Endothelial cell of umbilical vein (primary cell): Measurements from ENCODE around the gene GMCL2. TPM values are rescaled to one million over a fixed set of nuclear protein-coding genes. Genes with fewer than 3 reads are reported as not detected.

Experiments used
- Bru-seq: library from RNA; stranded (reverse); fragments of 400-500 nt; gene quantifications from one replicate; lab custom pipeline; 2021; lab: Mats Ljungman, UMichigan
- BruChase-seq, 2 experiments: library from RNA; stranded (reverse); fragments of 400-500 nt; gene quantifications; one replicate each; lab custom pipeline; 2021; lab: Mats Ljungman, UMichigan
- BruUV-seq: library from RNA; stranded (reverse); fragments of 400-500 nt; replicated peaks from 2 replicates; lab custom pipeline; 2021; lab: Mats Ljungman, UMichigan
- CTCF ChIA-PET: fragments of 300-600, 350-600 bp; sonication (Branson Sonifier 250); formaldehyde crosslinking; loops from one replicate; lab custom pipeline; 2021; ENCODE audit warnings: antibody characterized with exemption, inconsistent platforms; lab: Charles Lee
- POLR2A ChIA-PET: fragments of 300-600, 350-600 bp; sonication (Branson Sonifier 250); formaldehyde crosslinking; loops from one replicate; lab custom pipeline; 2021; ENCODE audit warnings: antibody characterized with exemption, inconsistent platforms; lab: Charles Lee
- DNase-seq: peaks from one replicate; pipeline ENCODE4 v3.0.0-alpha.2; 2011; ENCODE audit warnings: low read depth, low spot score
- FAIRE-seq: peaks from 2 replicates; lab custom pipeline; 2011; peaks lifted over from hg19 to GRCh38; lab: Jason Lieb, UNC
- H2AFZ ChIP-seq: 2 replicates; pipeline ENCODE4 v1.6.0; 2012; ENCODE audit warnings: low read depth, low read length, control low read depth, inconsistent platforms
- H3K27ac ChIP-seq: 2 replicates; pipeline ENCODE4 v1.5.1; 2011; ENCODE audit warnings: low read depth, mild to moderate bottlenecking, control low read depth, low read length, moderate library complexity; ENCODE audit not compliant: insufficient read depth
- H3K27me3 ChIP-seq, 2 experiments: 2 replicates each; pipeline versions ENCODE4 v1.6.0 to v1.6.1; 2011; ENCODE audit warnings: low read length in 2 of 2, mixed read lengths in 1 of 2; ENCODE audit not compliant: control insufficient read depth in 2 of 2, insufficient read depth in 2 of 2
- H3K36me3 ChIP-seq, 2 experiments: 2 replicates in 1 of 2; 3 replicates in 1 of 2; pipeline ENCODE4 v1.5.1; 2011; ENCODE audit warnings: low read length in 2 of 2, mild to moderate bottlenecking in 1 of 2, moderate library complexity in 1 of 2; ENCODE audit not compliant: control insufficient read depth in 2 of 2, insufficient read depth in 2 of 2; ENCODE audit errors: extremely low read depth in 1 of 2
- H3K4me1 ChIP-seq: 3 replicates; pipeline ENCODE4 v1.5.1; 2011; ENCODE audit warnings: mild to moderate bottlenecking, low read length; ENCODE audit not compliant: control insufficient read depth, insufficient read depth; ENCODE audit errors: extremely low read depth
- H3K4me2 ChIP-seq: 2 replicates; pipeline ENCODE4 v1.6.1; 2011; ENCODE audit warnings: low read length, control low read depth, mixed read lengths; ENCODE audit not compliant: insufficient read depth
- H3K4me3 ChIP-seq, 3 experiments: fragments of 200-600 bp in 1 of 3; sonication (generic), shearing (Covaris generic) in 1 of 3; replicated peaks in 1 of 3; 2 replicates each; pipeline ENCODE4 v1.5.1; 2011 to 2016; ENCODE audit warnings: control low read depth in 3 of 3, low read length in 3 of 3, mild to moderate bottlenecking in 2 of 3, inconsistent platforms in 1 of 3, low read depth in 1 of 3, moderate library complexity in 1 of 3; ENCODE audit not compliant: insufficient read depth in 1 of 3
- H3K79me2 ChIP-seq: 2 replicates; pipeline ENCODE4 v1.6.0; 2012; ENCODE audit warnings: low read length, inconsistent platforms; ENCODE audit not compliant: control insufficient read depth, insufficient read depth
- H3K9ac ChIP-seq: replicated peaks from 2 replicates; pipeline ENCODE3; 2011; ENCODE audit warnings: low read length, control low read depth; ENCODE audit not compliant: insufficient read depth; ENCODE audit errors: extremely low read depth
- H3K9me1 ChIP-seq: replicated peaks from 3 replicates; pipeline ENCODE4 v1.6.0; 2011; ENCODE audit warnings: mild to moderate bottlenecking, low read length; ENCODE audit not compliant: control insufficient read depth, insufficient read depth; ENCODE audit errors: extremely low read depth
- H3K9me3 ChIP-seq: replicated peaks from 2 replicates; pipeline ENCODE4 v1.5.1; 2012; ENCODE audit warnings: low read length, inconsistent platforms; ENCODE audit not compliant: control insufficient read depth, insufficient read depth
- H4K20me1 ChIP-seq: replicated peaks from 2 replicates; pipeline ENCODE3; 2011; ENCODE audit warnings: mild to moderate bottlenecking, low read length; ENCODE audit not compliant: control insufficient read depth, insufficient read depth; ENCODE audit errors: extremely low read depth
- EZH2 ChIP-seq: IDR thresholded peaks from 2 replicates; pipeline ENCODE4 v1.6.1; 2012; ENCODE audit warnings: borderline replicate concordance, low read depth, mild to moderate bottlenecking, moderate library complexity, low read length, inconsistent platforms; ENCODE audit not compliant: severe bottlenecking
- FOS ChIP-seq: IDR thresholded peaks from 2 replicates; pipeline ENCODE4 v1.6.1; 2011; ENCODE audit warnings: mild to moderate bottlenecking, low read length, moderate library complexity, borderline replicate concordance; ENCODE audit not compliant: insufficient read depth
- GATA2 ChIP-seq: IDR thresholded peaks from 2 replicates; pipeline ENCODE4 v1.7.0; 2011; ENCODE audit warnings: low read depth, mild to moderate bottlenecking, moderate library complexity, mixed read lengths, low read length; ENCODE audit not compliant: insufficient read length, insufficient read depth
- JUN ChIP-seq: IDR thresholded peaks from 2 replicates; pipeline ENCODE4 v1.6.1; 2011; ENCODE audit warnings: borderline replicate concordance, low read depth; ENCODE audit not compliant: insufficient read length, insufficient read depth
- MYC ChIP-seq: IDR thresholded peaks from one replicate; pipeline ENCODE4 v1.6.1; 2011; ENCODE audit warnings: mild to moderate bottlenecking, low read depth, low read length
- POLR2A ChIP-seq: IDR thresholded peaks from 2 replicates; pipeline ENCODE4 v1.6.1; 2012; ENCODE audit warnings: low read depth, mild to moderate bottlenecking, control low read depth, low read length
- POLR2AphosphoS5 ChIP-seq: IDR thresholded peaks from 2 replicates; pipeline ENCODE4 v1.6.1; 2012; ENCODE audit warnings: low read depth, mild to moderate bottlenecking, control low read depth, low read length, moderate library complexity; ENCODE audit not compliant: insufficient read depth
- dilution Hi-C: fragments of 300-500 bp; cut with MboI; formaldehyde crosslinking; loops from one replicate; pipeline ENCODE4 v1.15.0; 2019; ENCODE audit warnings: low sequenced_read_pairs; ENCODE audit not compliant: extremely low pct_ligation_motif_present
- intact Hi-C: fragments of 100-400 bp; cut with micrococcal nuclease; formaldehyde crosslinking; loops from one replicate; pipeline ENCODE4 v1.10.0; 2022
- long read RNA-seq: library from polyadenylated mRNA; stranded (forward); transcript quantifications from one replicate; pipeline ENCODE4 v2.0.0, GENCODE V29; 2021
- polyA minus RNA-seq, 3 experiments: library from RNA; depleted of rRNA, polyadenylated mRNA; stranded (reverse); fragments of >200 nt; gene quantifications; 1 replicate in 1 of 3; 2 replicates in 2 of 3; pipeline ENCODE4 v1.2.3, GENCODE V29; 2011
- polyA plus RNA-seq, 4 experiments: library from polyadenylated mRNA; depleted of rRNA in 3 of 4; stranded (reverse) in 3 of 4; unstranded in 1 of 4; fragments of >200 nt; gene quantifications; 2 replicates each; pipeline versions ENCODE4 v1.2.1 to v1.2.3, GENCODE V29; 2011 to 2012; ENCODE audit warnings: missing spikeins in 1 of 4
- total RNA-seq: library from RNA; stranded (reverse); gene quantifications from 2 replicates; pipeline ENCODE4 v1.2.3, GENCODE V29; 2021
- TF ChIP-seq, protein P1 (sequence below), 2 donors: IDR thresholded peaks; 1 replicate in 1 of 2; 2 replicates in 1 of 2; pipeline ENCODE4 v1.5.1; 2011; ENCODE audit warnings: low read length in 2 of 2, mild to moderate bottlenecking in 2 of 2, moderate library complexity in 2 of 2, control low read depth in 1 of 2, inconsistent platforms in 1 of 2, low read depth in 1 of 2; ENCODE audit not compliant: insufficient read depth in 1 of 2; ENCODE audit errors: extremely low read depth in 1 of 2
- TF ChIP-seq, protein P2 (sequence below): IDR thresholded peaks from 2 replicates; pipeline ENCODE4 v1.6.1; 2011; ENCODE audit not compliant: insufficient read depth, insufficient read length

Gene GMCL2, protein sequence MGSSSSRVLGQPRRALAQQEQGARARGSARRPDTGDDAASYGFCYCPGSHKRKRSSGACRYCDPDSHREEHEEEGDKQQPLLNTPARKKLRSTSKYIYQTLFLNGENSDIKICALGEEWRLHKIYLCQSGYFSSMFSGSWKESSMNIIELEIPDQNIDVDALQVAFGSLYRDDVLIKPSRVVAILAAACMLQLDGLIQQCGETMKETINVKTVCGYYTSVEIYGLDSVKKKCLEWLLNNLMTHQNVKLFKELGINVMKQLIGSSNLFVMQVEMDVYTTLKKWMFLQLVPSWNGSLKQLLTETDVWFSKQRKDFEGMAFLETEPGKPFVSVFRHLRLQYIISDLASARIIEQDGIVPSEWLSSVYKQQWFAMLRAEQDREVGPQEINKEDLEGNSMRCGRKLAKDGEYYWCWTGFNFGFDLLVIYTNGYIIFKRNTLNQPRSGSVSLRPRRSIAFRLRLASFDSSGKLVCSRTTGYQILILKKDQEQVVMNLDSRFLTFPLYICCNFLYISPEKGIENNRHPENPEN
- total RNA-seq (not detected in 2 replicates), polyA plus RNA-seq (not detected in 2 replicates), polyA minus RNA-seq (not detected in 2 replicates), Bru-seq, nascent RNA (not detected), BruChase-seq, experiment 1, labeled RNA remaining after a 6-hour chase (percentile 27 among the genes with signal in this experiment), BruChase-seq, experiment 2, labeled RNA remaining after a 2-hour chase (percentile 21 among the genes with signal in this experiment)
- polyA plus RNA-seq (2011; cell fraction: cytosol; rRNA removed): not detected in 2 replicates
- polyA plus RNA-seq (2011; cell fraction: nucleus; rRNA removed): not detected in 2 replicates
- polyA plus RNA-seq (2012): not detected in 2 replicates
- not detected for polyA minus RNA-seq (2011; cell fraction: cytosol; rRNA and poly(A)+ RNA removed)
- not detected in 2 replicates for polyA minus RNA-seq (2011; cell fraction: nucleus; rRNA and poly(A)+ RNA removed)
- long read RNA-seq: 0 reads

GRCh38 chr5:178187014-178187413, at the start of gene GMCL2:
GMCL2 (minus strand) TSS chr5:178187371; CDS start chr5:178187299, 72 bp downstream.
- Histone ChIP-seq H3K4me3 (no peak within 1 kb of the TSS), H3K36me3 (no peaks in the 10 kb centered on the region), H3K9ac (no peak within 1 kb of the TSS), H3K9me1 (no peaks in the 10 kb centered on the region), H3K27me3 (no peaks in the 10 kb centered on the region), H3K9me3 (no peaks in the 10 kb centered on the region), H2AFZ (no peak within 1 kb of the TSS), H3K4me2 (no peak within 1 kb of the TSS), H3K4me1 (no peaks in the 10 kb centered on the region), H3K27ac (no peak within 1 kb of the TSS), H4K20me1 (no peaks in the 10 kb centered on the region), H3K79me2 (no peaks in the 10 kb centered on the region)
- intact Hi-C loops: no loop called here
- no TSS peak for BruUV-seq
- ChIA-PET POLR2A (no interaction called here), CTCF (interaction anchor here (1.7 kb wide), 1 partner anchor 111 kb away, joined by 5 read pairs; no protein-coding TSS in a partner anchor)
- dilution Hi-C loops: no loop called here
- no peak for DNase-seq
- no peak for FAIRE-seq
- TF ChIP-seq, protein P1, sequence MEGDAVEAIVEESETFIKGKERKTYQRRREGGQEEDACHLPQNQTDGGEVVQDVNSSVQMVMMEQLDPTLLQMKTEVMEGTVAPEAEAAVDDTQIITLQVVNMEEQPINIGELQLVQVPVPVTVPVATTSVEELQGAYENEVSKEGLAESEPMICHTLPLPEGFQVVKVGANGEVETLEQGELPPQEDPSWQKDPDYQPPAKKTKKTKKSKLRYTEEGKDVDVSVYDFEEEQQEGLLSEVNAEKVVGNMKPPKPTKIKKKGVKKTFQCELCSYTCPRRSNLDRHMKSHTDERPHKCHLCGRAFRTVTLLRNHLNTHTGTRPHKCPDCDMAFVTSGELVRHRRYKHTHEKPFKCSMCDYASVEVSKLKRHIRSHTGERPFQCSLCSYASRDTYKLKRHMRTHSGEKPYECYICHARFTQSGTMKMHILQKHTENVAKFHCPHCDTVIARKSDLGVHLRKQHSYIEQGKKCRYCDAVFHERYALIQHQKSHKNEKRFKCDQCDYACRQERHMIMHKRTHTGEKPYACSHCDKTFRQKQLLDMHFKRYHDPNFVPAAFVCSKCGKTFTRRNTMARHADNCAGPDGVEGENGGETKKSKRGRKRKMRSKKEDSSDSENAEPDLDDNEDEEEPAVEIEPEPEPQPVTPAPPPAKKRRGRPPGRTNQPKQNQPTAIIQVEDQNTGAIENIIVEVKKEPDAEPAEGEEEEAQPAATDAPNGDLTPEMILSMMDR (IDR thresholded peaks at IDR 0.05; ENCODE audit: extremely low read depth in 1 of 2, insufficient read depth in 1 of 2, low read depth in 1 of 2, low read length in 2 of 2): no peak
- TF ChIP-seq FOS (no peak), MYC (no peak), POLR2A (no peak), POLR2AphosphoS5 (no peak), JUN (no peak), GATA2 (no peak), EZH2 (no peak)
- TF ChIP-seq, protein P2, sequence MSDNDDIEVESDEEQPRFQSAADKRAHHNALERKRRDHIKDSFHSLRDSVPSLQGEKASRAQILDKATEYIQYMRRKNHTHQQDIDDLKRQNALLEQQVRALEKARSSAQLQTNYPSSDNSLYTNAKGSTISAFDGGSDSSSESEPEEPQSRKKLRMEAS: no peak
